Prostate gland (tissue), 2 donors: ENCODE measurements around the gene MARF1.

Source experiments
- CTCF ChIP-seq, 4 experiments: fragments of 200-600 bp in 2 of 4; fragments of 450-650 bp in 2 of 4; sonication (generic) in 2 of 4; IDR thresholded peaks; 1 replicate in 3 of 4; 2 replicates in 1 of 4; pipeline ENCODE4 v1.5.1; 2016 to 2019; ENCODE audit warnings: antibody characterized with exemption in 4 of 4, mild to moderate bottlenecking in 2 of 4, moderate library complexity in 2 of 4
- POLR2A ChIP-seq: fragments of 450-650 bp; IDR thresholded peaks from one replicate; pipeline ENCODE4 v1.6.1; 2016; ENCODE audit warnings: antibody characterized with exemption, mild to moderate bottlenecking
- POLR2AphosphoS5 ChIP-seq: sonication (generic); formaldehyde crosslinking; IDR thresholded peaks from one replicate; pipeline ENCODE4 v1.6.1; 2017; ENCODE audit warnings: antibody characterized with exemption

DNA sequence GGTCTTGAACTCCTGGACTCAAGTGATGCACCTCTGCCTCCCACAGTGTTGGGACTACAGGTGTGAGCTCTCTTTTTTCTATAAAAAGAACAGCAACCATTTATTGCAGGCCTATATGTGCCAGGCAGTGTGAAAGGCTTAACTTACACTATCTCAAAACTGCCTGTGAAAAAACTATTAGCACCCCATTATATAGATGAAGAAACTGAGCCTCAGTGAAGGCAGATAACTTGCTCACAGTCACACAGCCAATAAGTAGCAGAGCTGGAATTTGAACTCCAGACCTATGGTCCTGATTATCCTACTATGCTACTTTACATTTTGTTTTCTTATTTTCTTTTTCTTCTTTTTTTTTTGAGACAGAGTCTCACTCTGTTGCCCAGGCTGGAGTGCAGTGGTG lies 22.2 kb upstream of the MARF1 start:
- no peak for TF ChIP-seq CTCF (IDR thresholded peaks at IDR 0.05)
- no peak for TF ChIP-seq POLR2A
- no peak for TF ChIP-seq POLR2AphosphoS5
